Measurements from ENCODE around the gene LYRM9.

The LYRM9 gene

GRCh38 chr17:27878776-27879562 lies 14.2 kb downstream of the LYRM9 start:
- TF ChIP-seq NFIC (IDR thresholded peaks at IDR 0.05) (no peak), EGR1 (IDR thresholded peaks at IDR 0.05) (no peak), EP300 (IDR thresholded peaks at IDR 0.05; ENCODE audit: borderline replicate concordance) (no peak), RAD21 (IDR thresholded peaks at IDR 0.05; ENCODE audit: low read depth) (no peak), REST (IDR thresholded peaks at IDR 0.05; ENCODE audit: low read depth) (no peak), USF1 (IDR thresholded peaks at IDR 0.05) (no peak), TCF12 (IDR thresholded peaks at IDR 0.05; ENCODE audit: low read depth) (no peak), ZBTB7A (IDR thresholded peaks at IDR 0.05; ENCODE audit: low read depth) (no peak), CEBPB (IDR thresholded peaks at IDR 0.05) (no peak), TEAD4 (IDR thresholded peaks at IDR 0.05) (no peak), CREB1 (IDR thresholded peaks at IDR 0.05; ENCODE audit: low read depth) (no peak), MAX (IDR thresholded peaks at IDR 0.05) (no peak), YY1 (IDR thresholded peaks at IDR 0.05; ENCODE audit: low read depth) (no peak), FOXM1 (IDR thresholded peaks at IDR 0.05; ENCODE audit: borderline replicate concordance, low read depth) (no peak), TAF1 (IDR thresholded peaks at IDR 0.05; ENCODE audit: low read depth) (no peak)

GRCh38 chr17:27873746-27874145 lies 19.4 kb downstream of the LYRM9 start:
- TF ChIP-seq RAD21 (IDR thresholded peaks at IDR 0.05; ENCODE audit: low read depth): no peak
- no peak for TF ChIP-seq TEAD4 (IDR thresholded peaks at IDR 0.05)
- no peak for TF ChIP-seq USF1 (IDR thresholded peaks at IDR 0.05)
- TF ChIP-seq TCF12 (IDR thresholded peaks at IDR 0.05; ENCODE audit: low read depth): no peak
- no peak for TF ChIP-seq MAX (IDR thresholded peaks at IDR 0.05)
- TF ChIP-seq FOXM1 (IDR thresholded peaks at IDR 0.05; ENCODE audit: borderline replicate concordance, low read depth): no peak
- no peak for TF ChIP-seq EP300 (IDR thresholded peaks at IDR 0.05; ENCODE audit: borderline replicate concordance)
- no peak for TF ChIP-seq CREB1 (IDR thresholded peaks at IDR 0.05; ENCODE audit: low read depth)
- no peak for TF ChIP-seq EGR1 (IDR thresholded peaks at IDR 0.05)

- TF ChIP-seq REST (IDR thresholded peaks at IDR 0.05; ENCODE audit: low read depth): no peak
- no peak for TF ChIP-seq RAD21 (IDR thresholded peaks at IDR 0.05; ENCODE audit: low read depth)
- no peak for TF ChIP-seq TEAD4 (IDR thresholded peaks at IDR 0.05)
- no peak for TF ChIP-seq TAF1 (IDR thresholded peaks at IDR 0.05; ENCODE audit: low read depth)
- no peak for TF ChIP-seq CREB1 (IDR thresholded peaks at IDR 0.05; ENCODE audit: low read depth)
- TF ChIP-seq ZBTB7A (IDR thresholded peaks at IDR 0.05; ENCODE audit: low read depth): no peak
Measured at GRCh38 chr17:27873211-27873610, 20.0 kb downstream of the LYRM9 start.

- TF ChIP-seq ZBTB7A (IDR thresholded peaks at IDR 0.05; ENCODE audit: low read depth) (no peak), REST (IDR thresholded peaks at IDR 0.05; ENCODE audit: low read depth) (no peak), FOXM1 (IDR thresholded peaks at IDR 0.05; ENCODE audit: borderline replicate concordance, low read depth) (no peak), RAD21 (IDR thresholded peaks at IDR 0.05; ENCODE audit: low read depth) (no peak), MAX (IDR thresholded peaks at IDR 0.05) (no peak), EGR1 (IDR thresholded peaks at IDR 0.05) (no peak), USF1 (IDR thresholded peaks at IDR 0.05) (no peak), CREB1 (IDR thresholded peaks at IDR 0.05; ENCODE audit: low read depth) (no peak), CEBPB (IDR thresholded peaks at IDR 0.05) (no peak), EP300 (IDR thresholded peaks at IDR 0.05; ENCODE audit: borderline replicate concordance) (no peak), TAF1 (IDR thresholded peaks at IDR 0.05; ENCODE audit: low read depth) (no peak), TEAD4 (IDR thresholded peaks at IDR 0.05) (no peak), TCF12 (IDR thresholded peaks at IDR 0.05; ENCODE audit: low read depth) (no peak), NFIC (IDR thresholded peaks at IDR 0.05) (no peak), YY1 (IDR thresholded peaks at IDR 0.05; ENCODE audit: low read depth) (no peak)
Measured at GRCh38 chr17:27872776-27873175, 20.4 kb downstream of the LYRM9 start.
